ENCODE data around the gene TSPAN3.

- TF ChIP-seq POLR2A (IDR thresholded peaks at IDR 0.05; ENCODE audit: low read depth, low read length): no peak
- TF ChIP-seq TAF1 (IDR thresholded peaks at IDR 0.05; ENCODE audit: borderline replicate concordance, low read depth, low read length): no peak
These were observed 38.8 kb downstream of the TSPAN3 start for GRCh38 chr15:77032052-77032646.

Measured in GM12892 (cell line).